GM19463 (cell line): Measurements from ENCODE around the gene TAS2R46.

Source experiments
- ATAC-seq: cut with Tn5 transposase; IDR thresholded peaks from one replicate; pipeline ENCODE4 v1.9.1; 2021; ENCODE audit warnings: mild to moderate bottlenecking, moderate library complexity; ENCODE audit not compliant: unreplicated experiment

TAS2R46 gene

GRCh38 chr12:11040162-11040561 lies 21.9 kb downstream of the TAS2R46 start:
- no peak for ATAC-seq

- no peak for ATAC-seq
Observed at GRCh38 chr12:11039171-11039570, 22.9 kb downstream of the TAS2R46 start.

GRCh38 chr12:11033959-11034358 lies 28.1 kb downstream of the TAS2R46 start:
- peak; percentile 61 for ATAC-seq

GRCh38 chr12:11031307-11031706 lies 30.8 kb downstream of the TAS2R46 start, which contains the start of gene TAS2R31:
TSS of gene TAS2R31 (minus strand) at chr12:11031407. CDS start at chr12:11031335, 72 bp downstream.
- no peak for ATAC-seq

GRCh38 chr12:11026118-11026517 lies 36.0 kb downstream of the TAS2R46 start:
- ATAC-seq, result no peak

- ATAC-seq, result no peak
Observed at GRCh38 chr12:11023387-11023786, 38.7 kb downstream of the TAS2R46 start.

- no peak for ATAC-seq
Observed at GRCh38 chr12:11022520-11022919, 39.6 kb downstream of the TAS2R46 start, which contains the start of gene TAS2R19. TSS of gene TAS2R19 (minus strand) at chr12:11022620. CDS start at chr12:11022571, 49 bp downstream.

- ATAC-seq, result no peak
Observed at GRCh38 chr12:11016937-11017336, 45.2 kb downstream of the TAS2R46 start.

GRCh38 chr12:11015775-11016430 lies 46.2 kb downstream of the TAS2R46 start:
- no peak for ATAC-seq

GRCh38 chr12:11014234-11014633 lies 47.9 kb downstream of the TAS2R46 start:
- ATAC-seq, result no peak
